Keratinocyte (primary cell): ENCODE results near the gene ONECUT1. TPM values are rescaled to one million over a fixed set of nuclear protein-coding genes. Genes with fewer than 3 reads are reported as not detected.

Experiments
- DNase-seq: peaks from one replicate; pipeline ENCODE4 v3.0.0-alpha.2; 2011; ENCODE audit warnings: low read depth, missing footprints, low spot score
- FAIRE-seq: peaks from 2 replicates; lab custom pipeline; 2011; peaks lifted over from hg19 to GRCh38; lab: Jason Lieb, UNC
- H2AFZ ChIP-seq: 2 replicates; pipeline ENCODE4 v1.6.0; 2012; ENCODE audit warnings: low read length, control low read depth, inconsistent platforms; ENCODE audit not compliant: control insufficient read depth
- H3K27ac ChIP-seq: 2 replicates; pipeline ENCODE4 v1.5.1; 2011; ENCODE audit warnings: low read length; ENCODE audit not compliant: control insufficient read depth, insufficient read depth
- H3K27me3 ChIP-seq: 3 replicates; pipeline ENCODE4 v1.6.0; 2011; ENCODE audit warnings: low read length; ENCODE audit not compliant: control insufficient read depth, insufficient read depth; ENCODE audit errors: extremely low read depth
- H3K36me3 ChIP-seq, 2 experiments: 2 replicates in 1 of 2; 3 replicates in 1 of 2; pipeline ENCODE4 v1.5.1; 2011; ENCODE audit warnings: low read length in 2 of 2, mild to moderate bottlenecking in 1 of 2; ENCODE audit not compliant: control insufficient read depth in 2 of 2, insufficient read depth in 2 of 2; ENCODE audit errors: extremely low read depth in 1 of 2
- H3K4me1 ChIP-seq: 3 replicates; pipeline ENCODE4 v1.5.1; 2011; ENCODE audit warnings: low read length; ENCODE audit not compliant: control insufficient read depth, insufficient read depth; ENCODE audit errors: extremely low read depth
- H3K4me2 ChIP-seq: 3 replicates; pipeline ENCODE4 v1.6.0; 2011; ENCODE audit warnings: low read depth, low read length; ENCODE audit not compliant: control insufficient read depth, insufficient read depth; ENCODE audit errors: extremely low read depth
- H3K4me3 ChIP-seq, 3 experiments: fragments of 200-600 bp in 1 of 3; sonication (generic) in 1 of 3; 2 replicates in 2 of 3; 3 replicates in 1 of 3; pipeline ENCODE4 v1.5.1; 2011 to 2016; ENCODE audit warnings: low read length in 3 of 3, mild to moderate bottlenecking in 3 of 3, control low read depth in 2 of 3, inconsistent platforms in 1 of 3, low read depth in 1 of 3, mixed read lengths in 1 of 3, mixed run types in 1 of 3, moderate library complexity in 1 of 3; ENCODE audit not compliant: control insufficient read depth in 2 of 3, insufficient read depth in 2 of 3; ENCODE audit errors: extremely low read depth in 1 of 3
- H3K79me2 ChIP-seq: 2 replicates; pipeline ENCODE4 v1.6.0; 2012; ENCODE audit warnings: low read length; ENCODE audit not compliant: control insufficient read depth, insufficient read depth
- H3K9ac ChIP-seq: 3 replicates; pipeline ENCODE4 v1.6.0; 2011; ENCODE audit warnings: low read length; ENCODE audit not compliant: control insufficient read depth, insufficient read depth; ENCODE audit errors: extremely low read depth
- H3K9me1 ChIP-seq: 3 replicates; pipeline ENCODE4 v1.6.0; 2011; ENCODE audit warnings: low read length; ENCODE audit not compliant: control insufficient read depth, insufficient read depth; ENCODE audit errors: extremely low read depth
- H3K9me3 ChIP-seq: 2 replicates; pipeline ENCODE4 v1.5.1; 2012; ENCODE audit warnings: low read depth, low read length; ENCODE audit not compliant: control insufficient read depth
- H4K20me1 ChIP-seq: 3 replicates; pipeline ENCODE4 v1.6.0; 2011; ENCODE audit warnings: low read length; ENCODE audit not compliant: control insufficient read depth, insufficient read depth; ENCODE audit errors: extremely low read depth
- EZH2 ChIP-seq: IDR thresholded peaks from one replicate; pipeline ENCODE4 v1.6.1; 2012; ENCODE audit warnings: inconsistent platforms, mild to moderate bottlenecking, low read length, moderate library complexity
- dilution Hi-C: fragments of 300-500 bp; cut with MboI; formaldehyde crosslinking; loops from one replicate; pipeline ENCODE4 v1.7.0; 2020; ENCODE audit warnings: low sequenced_read_pairs; ENCODE audit not compliant: extremely low pct_ligation_motif_present
- polyA plus RNA-seq, 5 experiments: library from polyadenylated mRNA; depleted of rRNA in 3 of 5; stranded (reverse) in 3 of 5; stranded (forward) in 1 of 5; unstranded in 1 of 5; fragments of >200 nt; gene quantifications; 1 replicate in 1 of 5; 2 replicates in 3 of 5; 3 replicates in 1 of 5; pipeline versions ENCODE4 v1.2.1 to v1.2.3, GENCODE V29; 2011 to 2012; ENCODE audit warnings: missing spikeins in 2 of 5, low read depth in 1 of 5, low replicate concordance in 1 of 5
- TF ChIP-seq, protein P1 (sequence below), 3 experiments: IDR thresholded peaks in 1 of 3; conservative IDR thresholded peaks in 1 of 3; optimal IDR thresholded peaks in 1 of 3; 2 replicates in 2 of 3; 3 replicates in 1 of 3; pipeline versions ENCODE3 to v1.5.1; 2011; ENCODE audit warnings: low read length in 3 of 3, mild to moderate bottlenecking in 3 of 3, moderate library complexity in 2 of 3, control low read depth in 1 of 3, inconsistent platforms in 1 of 3; ENCODE audit not compliant: insufficient read depth in 2 of 3; ENCODE audit errors: extremely low read depth in 1 of 3

The ONECUT1 gene
- polyA plus RNA-seq, 1 donor (not counting 4 experiments of a cell fraction or from before 2014, with no cell fraction given), result not detected

DNA sequence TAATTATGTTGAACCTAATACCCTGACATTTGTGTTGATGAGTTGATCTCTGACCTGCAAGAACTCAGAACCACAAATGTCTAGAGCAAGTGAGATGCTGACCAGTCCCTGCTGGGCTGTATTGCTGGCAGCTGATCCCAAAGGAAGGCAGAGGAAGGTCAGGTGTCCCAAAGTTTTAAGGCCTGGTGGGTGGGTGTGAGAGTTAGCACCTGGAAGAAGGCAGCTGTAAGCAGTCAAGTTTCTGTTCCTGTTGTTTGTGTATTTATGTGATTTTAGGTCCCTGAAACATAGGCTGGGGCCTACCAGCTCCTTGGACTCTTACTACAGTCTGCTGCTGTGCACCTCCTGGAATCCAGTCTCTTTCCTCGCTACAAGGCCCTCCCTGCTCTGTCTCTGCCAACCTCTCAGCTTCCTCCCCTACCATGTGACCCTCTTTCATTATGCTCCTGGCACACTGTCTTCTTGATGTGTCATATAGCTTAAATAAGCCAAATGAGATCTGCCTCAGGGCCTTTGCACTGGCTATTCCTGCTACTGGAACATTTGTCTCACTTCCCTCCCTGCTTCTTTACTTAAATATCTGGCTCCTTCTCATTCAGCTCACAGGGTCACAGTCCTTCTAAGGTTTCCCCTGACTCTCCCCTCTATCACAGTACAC, 80.0 kb downstream of the ONECUT1 start:
- H3K9me1 ChIP-seq, result no peaks in the 10 kb centered on the region

DNA sequence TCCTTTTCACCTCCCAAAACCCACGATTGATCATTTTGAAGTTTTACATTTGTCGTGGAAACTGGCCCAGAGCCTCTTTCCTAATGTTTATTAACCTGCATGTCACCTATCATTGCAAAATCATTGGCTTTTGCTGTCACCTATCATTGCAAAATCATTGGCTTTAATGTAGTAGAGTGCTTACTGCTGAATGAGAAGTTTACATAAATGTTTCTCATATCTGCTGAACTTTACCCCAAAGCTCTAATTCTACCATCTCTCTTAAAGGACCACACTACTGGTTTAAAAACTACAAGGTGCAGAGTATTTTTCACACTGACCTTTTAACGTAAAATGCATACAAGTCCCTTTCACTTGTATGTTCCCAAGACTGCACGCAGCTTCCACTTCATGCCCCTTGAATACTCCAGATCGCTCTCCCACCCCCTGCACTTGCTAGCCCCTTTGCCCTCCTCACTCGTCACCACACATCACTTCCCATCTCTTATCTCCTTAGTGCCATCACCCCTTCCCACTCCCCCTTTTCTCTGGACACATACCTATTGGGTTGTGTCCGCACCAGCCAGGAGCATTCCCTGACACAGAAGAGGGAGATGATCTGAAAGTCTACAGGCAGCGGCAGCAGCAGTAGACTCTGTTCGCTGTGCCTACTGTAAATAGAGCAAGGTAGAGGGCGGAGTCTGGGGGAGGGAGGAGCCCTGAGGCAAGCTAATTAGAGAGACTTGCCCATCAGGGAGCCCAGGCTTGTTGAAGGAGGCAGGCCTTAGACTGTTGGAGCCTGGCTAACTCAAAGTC, 80.8 kb downstream of the ONECUT1 start:
- no peaks in the 10 kb centered on the region for H3K27me3 ChIP-seq
- peak; percentile 35 for DNase-seq
- H4K20me1 ChIP-seq, result no peaks in the 10 kb centered on the region
- H3K9me1 ChIP-seq, result no peaks in the 10 kb centered on the region
- peak overlapping the region; percentile 62 for H3K4me2 ChIP-seq
- TF ChIP-seq EZH2, result no peak
- TF ChIP-seq, protein P1, sequence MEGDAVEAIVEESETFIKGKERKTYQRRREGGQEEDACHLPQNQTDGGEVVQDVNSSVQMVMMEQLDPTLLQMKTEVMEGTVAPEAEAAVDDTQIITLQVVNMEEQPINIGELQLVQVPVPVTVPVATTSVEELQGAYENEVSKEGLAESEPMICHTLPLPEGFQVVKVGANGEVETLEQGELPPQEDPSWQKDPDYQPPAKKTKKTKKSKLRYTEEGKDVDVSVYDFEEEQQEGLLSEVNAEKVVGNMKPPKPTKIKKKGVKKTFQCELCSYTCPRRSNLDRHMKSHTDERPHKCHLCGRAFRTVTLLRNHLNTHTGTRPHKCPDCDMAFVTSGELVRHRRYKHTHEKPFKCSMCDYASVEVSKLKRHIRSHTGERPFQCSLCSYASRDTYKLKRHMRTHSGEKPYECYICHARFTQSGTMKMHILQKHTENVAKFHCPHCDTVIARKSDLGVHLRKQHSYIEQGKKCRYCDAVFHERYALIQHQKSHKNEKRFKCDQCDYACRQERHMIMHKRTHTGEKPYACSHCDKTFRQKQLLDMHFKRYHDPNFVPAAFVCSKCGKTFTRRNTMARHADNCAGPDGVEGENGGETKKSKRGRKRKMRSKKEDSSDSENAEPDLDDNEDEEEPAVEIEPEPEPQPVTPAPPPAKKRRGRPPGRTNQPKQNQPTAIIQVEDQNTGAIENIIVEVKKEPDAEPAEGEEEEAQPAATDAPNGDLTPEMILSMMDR (optimal IDR thresholded peaks at IDR 0.05 in 1 of 3, IDR thresholded peaks at IDR 0.05 in 1 of 3, conservative IDR thresholded peaks at IDR 0.05 in 1 of 3; ENCODE audit: extremely low read depth in 1 of 3, insufficient read depth in 2 of 3, low read length in 3 of 3), result no peak
- no peaks in the 10 kb centered on the region for H3K79me2 ChIP-seq
- dilution Hi-C loops, result no loop called here
- no peaks in the 10 kb centered on the region for H3K9me3 ChIP-seq
- peak overlapping the region; percentile 88 for H2AFZ ChIP-seq
- H3K36me3 ChIP-seq, result no peaks in the 10 kb centered on the region
- peak overlapping the region; percentile 25 for H3K27ac ChIP-seq
- peak; percentile 71 for FAIRE-seq
- no peak overlapping the region for H3K4me3 ChIP-seq
- H3K4me1 ChIP-seq, result peaks cover 17% of the 10 kb centered on the region
- H3K9ac ChIP-seq, result no peak overlapping the region

More for the DNA sequence above, 80.0 kb downstream of the ONECUT1 start:
- no peaks in the 10 kb centered on the region for H3K79me2 ChIP-seq
- no peak overlapping the region for H3K9ac ChIP-seq
- peaks cover 17% of the 10 kb centered on the region for H3K4me1 ChIP-seq
- DNase-seq, result peak; percentile 23
- dilution Hi-C loops, result no loop called here
- no peak overlapping the region for H3K4me3 ChIP-seq
- H3K27me3 ChIP-seq, result no peaks in the 10 kb centered on the region
- FAIRE-seq, result peak; percentile 96
- peak overlapping the region; percentile 62 for H3K4me2 ChIP-seq
- H3K9me3 ChIP-seq, result no peaks in the 10 kb centered on the region
- peak overlapping the region; percentile 25 for H3K27ac ChIP-seq
- no peaks in the 10 kb centered on the region for H3K36me3 ChIP-seq
- no peaks in the 10 kb centered on the region for H4K20me1 ChIP-seq
- peak overlapping the region; percentile 88 for H2AFZ ChIP-seq
- no peak for TF ChIP-seq EZH2
- TF ChIP-seq, protein P1 (optimal IDR thresholded peaks at IDR 0.05 in 1 of 3, IDR thresholded peaks at IDR 0.05 in 1 of 3, conservative IDR thresholded peaks at IDR 0.05 in 1 of 3; ENCODE audit: extremely low read depth in 1 of 3, insufficient read depth in 2 of 3, low read length in 3 of 3), result no peak

Other genes with a start within 250 kb of the ONECUT1 start
- gene ARPP19, start 221.3 kb downstream of the ONECUT1 start, polyA plus RNA-seq, result 85.5 to 128 TPM (median 88.0 TPM) in 3 replicates
- 6.1 to 19.9 TPM (median 18.5 TPM) in 3 replicates for gene ATOSA, start 110.9 kb downstream of the ONECUT1 start, polyA plus RNA-seq